Sigmoid colon (tissue), 7 donors: ENCODE data around the gene MEOX2. TPM values are rescaled to one million over a fixed set of nuclear protein-coding genes. Genes with fewer than 3 reads are reported as not detected.

Source experiments
- polyA plus RNA-seq, 3 donors: library from polyadenylated mRNA; stranded (reverse); fragments of 200-250 nt; gene quantifications; one replicate each; pipeline ENCODE4 v1.2.3, GENCODE V29; 2013
- total RNA-seq, 4 donors: library from RNA; depleted of rRNA; stranded (reverse); fragments of >200 nt; gene quantifications; one replicate each; pipeline ENCODE4 v1.1.0, GENCODE V29; 2016
- donor health status: healthy with polysubstance abuse.
- donor health status: Bipolar disorder and iron deficiency.
- donor health status: healthy.

Gene MEOX2
- total and polyA plus RNA-seq, 7 donors, result 0.23 to 9.7 (median 1.6) TPM

Other genes with a start within 250 kb of the MEOX2 start
- under 1 TPM in 2 of 4 donors, not detected in 2; 0.16 to 0.36 TPM for gene AGMO, start 124.7 kb downstream of the MEOX2 start, total RNA-seq
- under 1 TPM in 1 of 3 donors, not detected in 2; 0.42 TPM for gene AGMO, start 124.7 kb downstream of the MEOX2 start, polyA plus RNA-seq